ENCODE results near the gene CDC37. TPM values are rescaled to one million over a fixed set of nuclear protein-coding genes. Genes with fewer than 3 reads are reported as not detected.
A peak's percentile ranks its signal among the peaks of the same experiment; 100 is the strongest.
"Not testable (repeated sequence)": the region's sequence is repeated elsewhere in the genome, so short reads cannot be mapped to it uniquely, and the experiment has no call there.

Gene CDC37
- total RNA-seq, 3 donors from 2014 or later = 125 to 179 (median 145) TPM

DNA sequence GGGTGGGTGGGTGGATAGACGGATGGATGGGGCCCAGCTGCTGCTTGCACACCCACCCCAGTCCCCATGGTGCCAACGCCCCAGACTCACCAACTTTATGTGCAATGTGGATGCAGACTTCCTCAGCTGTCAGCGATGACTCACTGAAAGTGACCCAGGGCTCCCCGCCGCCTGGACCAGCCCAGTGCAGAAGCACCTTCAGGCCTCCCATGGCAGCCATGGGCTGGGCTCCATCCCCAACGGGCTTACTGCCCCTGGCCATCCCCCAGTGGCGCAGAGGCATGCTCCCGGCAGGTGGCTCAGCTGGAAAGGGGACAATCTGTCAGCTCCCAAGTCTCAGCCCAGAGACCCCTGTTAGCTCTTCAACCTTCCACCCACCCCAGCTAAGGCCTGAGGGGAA, 25.2 kb downstream of the CDC37 start:
- intact Hi-C loops (cut with DNase I, micrococcal nuclease) = no loop called here
- TF ChIP-seq, protein P1, sequence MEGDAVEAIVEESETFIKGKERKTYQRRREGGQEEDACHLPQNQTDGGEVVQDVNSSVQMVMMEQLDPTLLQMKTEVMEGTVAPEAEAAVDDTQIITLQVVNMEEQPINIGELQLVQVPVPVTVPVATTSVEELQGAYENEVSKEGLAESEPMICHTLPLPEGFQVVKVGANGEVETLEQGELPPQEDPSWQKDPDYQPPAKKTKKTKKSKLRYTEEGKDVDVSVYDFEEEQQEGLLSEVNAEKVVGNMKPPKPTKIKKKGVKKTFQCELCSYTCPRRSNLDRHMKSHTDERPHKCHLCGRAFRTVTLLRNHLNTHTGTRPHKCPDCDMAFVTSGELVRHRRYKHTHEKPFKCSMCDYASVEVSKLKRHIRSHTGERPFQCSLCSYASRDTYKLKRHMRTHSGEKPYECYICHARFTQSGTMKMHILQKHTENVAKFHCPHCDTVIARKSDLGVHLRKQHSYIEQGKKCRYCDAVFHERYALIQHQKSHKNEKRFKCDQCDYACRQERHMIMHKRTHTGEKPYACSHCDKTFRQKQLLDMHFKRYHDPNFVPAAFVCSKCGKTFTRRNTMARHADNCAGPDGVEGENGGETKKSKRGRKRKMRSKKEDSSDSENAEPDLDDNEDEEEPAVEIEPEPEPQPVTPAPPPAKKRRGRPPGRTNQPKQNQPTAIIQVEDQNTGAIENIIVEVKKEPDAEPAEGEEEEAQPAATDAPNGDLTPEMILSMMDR (IDR thresholded peaks at IDR 0.05) = no peak
- no peaks in the 10 kb centered on the region for H3K9me3 ChIP-seq
- peaks cover 8% of the 10 kb centered on the region for H3K4me1 ChIP-seq (ENCODE audit: low read depth)
- DNase-seq (no peak), ATAC-seq (no peak)
- H3K36me3 ChIP-seq (ENCODE audit: low read depth) = no peaks in the 10 kb centered on the region
- no peak overlapping the region for H3K4me3 ChIP-seq

DNA sequence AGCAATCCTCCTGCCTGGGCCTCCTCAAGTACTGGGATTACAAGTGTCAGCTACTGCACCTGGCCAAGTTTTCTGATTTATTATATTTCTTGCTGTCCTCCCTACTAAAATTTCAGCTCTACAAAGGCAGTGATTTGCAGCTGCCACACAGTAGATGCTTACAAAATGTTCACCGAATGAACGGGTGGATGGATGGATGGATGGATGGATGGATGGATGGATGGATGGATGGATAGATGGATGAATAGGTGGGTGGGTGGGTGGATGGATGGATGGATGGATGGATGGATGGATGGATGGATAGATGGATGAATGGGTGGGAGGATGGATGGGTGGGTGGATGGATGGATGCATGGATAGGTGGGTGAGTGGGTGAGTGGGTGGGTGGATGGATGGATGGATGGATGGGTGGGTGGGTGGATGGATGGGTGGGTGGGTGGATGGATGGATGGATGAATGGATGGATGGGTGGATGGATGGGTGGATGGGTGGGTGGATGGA, 26.2 kb downstream of the CDC37 start:
- DNase-seq; H3K9me3 ChIP-seq; H3K36me3 ChIP-seq (ENCODE audit: low read depth); H3K4me3 ChIP-seq; ATAC-seq; intact Hi-C loops (cut with DNase I, micrococcal nuclease); H3K4me1 ChIP-seq (ENCODE audit: low read depth): not testable (repeated sequence)

DNA sequence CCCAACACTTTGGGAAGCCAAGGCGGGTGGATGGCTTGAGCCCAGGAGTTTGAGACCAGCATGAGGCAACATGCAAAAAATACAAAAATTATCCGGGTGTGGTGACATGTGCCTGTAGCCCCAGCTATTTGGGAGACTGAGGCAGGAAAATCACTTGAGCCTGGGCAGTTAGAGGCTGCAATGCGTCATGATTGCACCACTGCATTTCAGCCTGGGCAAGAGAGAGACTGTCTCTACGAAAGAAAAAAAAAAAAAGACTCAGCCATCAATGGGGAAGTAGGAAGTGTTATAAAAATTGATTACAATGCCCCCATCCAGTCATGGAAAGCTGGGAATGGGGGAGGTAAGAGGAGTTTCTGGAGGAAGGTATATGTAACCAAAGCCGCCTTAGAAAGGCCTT, 28.4 kb downstream of the CDC37 start:
- DNase-seq (no peak), ATAC-seq (no peak)
- no peaks in the 10 kb centered on the region for H3K9me3 ChIP-seq
- intact Hi-C loops (cut with DNase I, micrococcal nuclease) = no loop called here
- H3K36me3 ChIP-seq (ENCODE audit: low read depth) = no peaks in the 10 kb centered on the region
- no peak overlapping the region for H3K4me3 ChIP-seq
- TF ChIP-seq, protein P1 (IDR thresholded peaks at IDR 0.05) = no peak
- H3K4me1 ChIP-seq (ENCODE audit: low read depth) = peaks cover 8% of the 10 kb centered on the region

DNA sequence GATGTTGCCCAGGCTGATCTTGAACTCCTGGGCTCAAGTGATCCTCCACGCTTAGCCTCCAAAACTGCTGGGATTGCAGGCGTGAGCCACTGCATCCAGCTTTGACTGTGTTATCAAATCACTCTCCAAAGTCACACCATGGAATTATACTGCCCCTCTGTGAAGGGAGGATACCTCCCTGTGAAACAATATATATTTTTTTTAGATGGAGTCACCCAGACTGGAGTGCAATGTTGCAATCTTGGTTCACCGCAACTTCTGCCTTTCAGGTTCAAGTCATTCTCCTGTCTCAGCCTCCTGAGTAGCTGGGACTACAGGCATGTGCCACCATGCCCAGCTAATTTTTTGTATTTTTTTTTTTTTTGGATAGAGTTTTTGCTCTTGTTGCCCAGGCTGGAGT, 30.7 kb downstream of the CDC37 start:
- H3K36me3 ChIP-seq (ENCODE audit: low read depth) = no peaks in the 10 kb centered on the region
- H3K9me3 ChIP-seq = no peaks in the 10 kb centered on the region
- H3K4me3 ChIP-seq = no peak overlapping the region
- peak in 1 of 3 donors; percentile 37 for DNase-seq
- TF ChIP-seq, protein P1 (IDR thresholded peaks at IDR 0.05) = no peak
- no peaks in the 10 kb centered on the region for H3K4me1 ChIP-seq (ENCODE audit: low read depth)
- no peak for ATAC-seq
- intact Hi-C loops (cut with DNase I, micrococcal nuclease) = no loop called here

DNA sequence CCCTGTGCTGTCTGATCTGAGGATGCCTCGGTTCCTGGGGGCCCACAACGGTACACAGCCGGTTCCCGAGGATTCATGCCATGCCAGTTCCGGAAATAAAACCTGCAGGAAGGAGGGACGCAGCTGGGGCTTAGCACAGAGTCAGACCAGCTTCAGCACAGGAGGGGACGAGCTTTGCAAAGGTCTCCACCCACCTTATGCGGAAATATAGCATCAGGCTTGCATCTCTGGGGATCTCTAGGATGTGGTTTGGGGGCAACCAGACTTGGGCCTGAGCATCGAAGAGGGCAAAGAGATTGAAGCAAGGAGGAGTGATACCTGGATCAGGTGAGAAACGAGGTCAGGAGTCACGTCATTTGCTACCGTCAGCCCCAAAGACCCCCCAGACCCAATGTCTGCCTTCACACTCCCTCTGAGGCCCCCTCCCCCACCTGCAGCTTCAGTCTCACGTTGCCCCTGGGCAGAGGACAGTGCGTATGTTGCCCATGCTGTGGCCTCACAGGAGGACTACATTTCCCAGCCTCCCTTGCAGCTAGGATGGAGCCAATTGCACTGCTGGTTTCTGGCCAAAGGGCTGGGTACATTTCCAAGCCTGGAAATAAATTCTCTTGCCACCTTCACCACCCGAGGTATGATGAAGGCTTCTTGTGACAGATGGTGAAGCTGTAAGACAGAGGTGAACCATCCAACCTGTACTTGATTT, 35.1 kb downstream of the CDC37 start:
- Histone ChIP-seq H3K4me1 (ENCODE audit: low read depth) (no peaks in the 10 kb centered on the region), H3K9me3 (no peaks in the 10 kb centered on the region), H3K36me3 (ENCODE audit: low read depth) (no peaks in the 10 kb centered on the region), H3K4me3 (no peak overlapping the region)
- ATAC-seq = no peak
- intact Hi-C loops (cut with DNase I, micrococcal nuclease) = no loop called here
- no peak for DNase-seq
- TF ChIP-seq, protein P1 (IDR thresholded peaks at IDR 0.05) = no peak

DNA sequence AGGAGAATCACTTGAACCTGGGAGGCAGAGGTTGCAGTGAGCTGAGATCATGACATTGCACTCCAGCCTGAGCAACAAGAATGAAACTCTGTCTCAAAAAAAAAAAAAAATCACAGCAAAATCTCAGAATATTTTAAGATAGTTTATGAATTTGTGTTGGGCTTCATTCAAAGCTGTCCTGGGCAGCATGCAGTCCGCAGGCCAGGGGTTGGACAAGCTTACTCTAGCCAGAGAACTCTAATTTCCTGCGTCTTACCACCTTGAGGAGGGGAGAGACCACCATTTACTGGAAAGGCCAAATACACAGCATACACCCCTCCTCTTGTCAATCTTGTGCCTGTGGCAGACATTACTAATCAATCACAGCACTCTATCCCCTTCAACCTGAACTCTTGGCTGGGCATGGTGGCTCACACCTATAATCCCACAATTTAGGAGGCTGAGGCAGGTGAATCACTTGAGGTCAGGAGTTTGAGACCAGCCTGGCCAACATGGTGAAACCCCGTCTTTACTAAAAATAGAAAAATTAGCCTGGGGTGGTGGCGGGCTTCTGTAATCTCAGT, 36.3 kb downstream of the CDC37 start:
- DNase-seq; H3K36me3 ChIP-seq (ENCODE audit: low read depth); H3K9me3 ChIP-seq; intact Hi-C loops (cut with DNase I, micrococcal nuclease); ATAC-seq; H3K4me1 ChIP-seq (ENCODE audit: low read depth); H3K4me3 ChIP-seq: not testable (repeated sequence)

All from mucosa of descending colon (tissue), 3 donors.